Measurements from ENCODE around the gene THSD4. TPM values are rescaled to one million over a fixed set of nuclear protein-coding genes. Genes with fewer than 3 reads are reported as not detected.

Gene THSD4
- total and polyA plus RNA-seq, 2 of the 8 experiments (the other 6 are each of a cell fraction or from before 2014, with no cell fraction given), result 2.5 to 6.2 TPM

DNA sequence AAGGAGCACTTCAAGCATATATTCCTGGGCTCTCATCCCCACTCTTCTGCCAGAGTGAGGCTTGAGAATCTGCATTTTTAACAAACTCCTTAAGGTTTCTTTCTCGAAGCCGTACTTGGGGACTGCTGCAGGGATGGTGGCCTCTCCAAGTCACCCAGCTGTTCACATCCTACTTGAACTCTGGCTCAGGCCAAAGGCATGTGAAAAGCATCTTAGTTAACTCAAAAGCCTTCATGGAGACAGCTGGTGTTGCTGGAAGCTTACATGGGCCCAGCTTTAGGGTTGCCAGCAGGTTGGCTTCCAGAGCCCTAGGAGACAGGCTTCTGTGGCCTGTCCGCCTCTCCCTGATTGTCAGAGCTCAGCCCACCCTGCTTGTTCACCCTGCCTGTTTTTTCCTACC, 139.2 kb downstream of the THSD4 start:
- Histone ChIP-seq H4K91ac (replicated peaks; ENCODE audit: insufficient read length, low read length) (no peak overlapping the region), H2BK120ac (replicated peaks; ENCODE audit: low read depth, low read length) (no peak overlapping the region), H3K18ac (ENCODE audit: extremely low read depth, low read length) (no peak overlapping the region), H3K27me3 (replicated peaks in 1 of 4; ENCODE audit: control insufficient read depth in 3 of 4, extremely low read depth in 1 of 4, insufficient read depth in 3 of 4, low read length in 3 of 4) (no peaks in the 10 kb centered on the region; a peak in 1 of 7 replicates), H3K4me2 (ENCODE audit: insufficient read depth in 1 of 2, low read depth in 2 of 2, low read length in 2 of 2) (no peak overlapping the region), H2BK12ac (ENCODE audit: low read depth, low read length) (no peak overlapping the region), H3K4me1 (replicated peaks in 1 of 4; ENCODE audit: control insufficient read depth in 3 of 4, insufficient read depth in 4 of 4, low read length in 3 of 4) (no peaks in the 10 kb centered on the region), H3K79me1 (ENCODE audit: low read depth, low read length) (no peaks in the 10 kb centered on the region), H3K9ac (replicated peaks in 1 of 4; ENCODE audit: extremely low read depth in 1 of 4, low read depth in 3 of 4, low read length in 3 of 4) (no peak overlapping the region), H3K36me3 (ENCODE audit: control insufficient read depth in 2 of 4, insufficient read depth in 4 of 4, low read length in 3 of 4) (no peaks in the 10 kb centered on the region), H2AFZ (ENCODE audit: low read length) (no peak overlapping the region), H3K27ac (ENCODE audit: low read depth, low read length) (no peak overlapping the region), H3K14ac (ENCODE audit: insufficient read length) (no peak overlapping the region), H2BK20ac (ENCODE audit: low read length) (no peak overlapping the region), H2BK15ac (ENCODE audit: low read length) (no peak overlapping the region), H4K5ac (ENCODE audit: insufficient read length, low read depth, low read length) (no peak overlapping the region), H4K20me1 (replicated peaks in 1 of 2; ENCODE audit: control insufficient read depth in 1 of 2, insufficient read depth in 2 of 2, low read length in 2 of 2) (no peaks in the 10 kb centered on the region), H3K23me2 (ENCODE audit: low read depth, low read length) (no peaks in the 10 kb centered on the region), H3K4ac (replicated peaks; ENCODE audit: insufficient read length, low read depth, low read length) (no peak overlapping the region), H3K56ac (replicated peaks; ENCODE audit: insufficient read length, low read depth, low read length) (no peak overlapping the region), H2AK5ac (ENCODE audit: low read depth, low read length) (no peak overlapping the region), H3K9me3 (ENCODE audit: insufficient read depth in 2 of 2, low read depth in 1 of 2, low read length in 1 of 2) (no peaks in the 10 kb centered on the region), H3K4me3 (ENCODE audit: extremely low read depth in 1 of 4, insufficient read depth in 2 of 4, low read depth in 3 of 4, low read length in 4 of 4) (no peak overlapping the region), H3K79me2 (ENCODE audit: control insufficient read depth in 1 of 2, insufficient read depth in 2 of 2, low read length in 2 of 2) (no peaks in the 10 kb centered on the region), H2BK5ac (ENCODE audit: low read depth, low read length) (no peak overlapping the region), H3K23ac (ENCODE audit: insufficient read length) (no peak overlapping the region), H4K8ac (ENCODE audit: extremely low read depth, insufficient read depth, low read length) (no peak overlapping the region)
- no peak for TF ChIP-seq JUND (IDR thresholded peaks at IDR 0.05; ENCODE audit: low read length)
- TF ChIP-seq SIRT6 (IDR thresholded peaks at IDR 0.05; ENCODE audit: low read length), result no peak
- TF ChIP-seq ZNF274 (IDR thresholded peaks at IDR 0.05; ENCODE audit: borderline replicate concordance, extremely low read depth, low read length), result no peak
- no peak for TF ChIP-seq BCL11A (IDR thresholded peaks at IDR 0.05; ENCODE audit: low read depth in 2 of 2, low read length in 2 of 2)
- TF ChIP-seq BRCA1 (IDR thresholded peaks at IDR 0.05; ENCODE audit: low read depth, low read length), result no peak
- no peak for TF ChIP-seq CTBP2 (IDR thresholded peaks at IDR 0.05; ENCODE audit: borderline replicate concordance, insufficient read depth, insufficient read length, low read length)
- TF ChIP-seq, protein P1, sequence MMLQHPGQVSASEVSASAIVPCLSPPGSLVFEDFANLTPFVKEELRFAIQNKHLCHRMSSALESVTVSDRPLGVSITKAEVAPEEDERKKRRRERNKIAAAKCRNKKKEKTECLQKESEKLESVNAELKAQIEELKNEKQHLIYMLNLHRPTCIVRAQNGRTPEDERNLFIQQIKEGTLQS (IDR thresholded peaks at IDR 0.05; ENCODE audit: insufficient read depth, low read depth, low read length), result no peak
- TF ChIP-seq KDM1A (IDR thresholded peaks at IDR 0.05; ENCODE audit: borderline replicate concordance, low read length), result no peak
- TF ChIP-seq CHD1 (IDR thresholded peaks at IDR 0.05; ENCODE audit: low read depth, low read length), result no peak
- ChIA-PET CTCF (ENCODE audit: partially characterized antibody) (interaction anchor here (0.5 to 1.6 kb wide), 2 partner anchors 14 to 394 kb away, joined by 4 to 5 read pairs; no protein-coding TSS in a partner anchor), POLR2A (ENCODE audit: partially characterized antibody) (no interaction called here)
- 86% methylated on average over 3 of the region's 3 CpGs; no CpG with 5 or more reads in 1 of the 2 experiments for WGBS, 2 experiments (ENCODE audit: extremely low coverage in 1 of 2, insufficient coverage in 1 of 2, insufficient read length in 1 of 2, insufficient replicate concordance in 2 of 2, low coverage in 1 of 2, low lambda C conversion rate in 2 of 2, missing lambda C conversion rate in 1 of 2)
- DNase-seq (ENCODE audit: low read depth in 1 of 2, low spot score in 2 of 2), result no peak
- FAIRE-seq, result no peak

Measured in H1 (cell line).